GM19240 (cell line): Measurements from ENCODE around the gene USP43.

Source experiments
- DNase-seq: peaks from one replicate; pipeline ENCODE4 v3.0.0; 2011; ENCODE audit warnings: low spot score; ENCODE audit not compliant: insufficient read length

Gene USP43

GRCh38 chr17:9771465-9771864, 126.1 kb downstream of the USP43 start:
- no peak for DNase-seq

- DNase-seq: no peak
Observed at GRCh38 chr17:9772658-9773057, 127.3 kb downstream of the USP43 start.

- no peak for DNase-seq
Observed at GRCh38 chr17:9776911-9777310, 131.6 kb downstream of the USP43 start.
